ENCODE data around the gene SETD7.

DNA sequence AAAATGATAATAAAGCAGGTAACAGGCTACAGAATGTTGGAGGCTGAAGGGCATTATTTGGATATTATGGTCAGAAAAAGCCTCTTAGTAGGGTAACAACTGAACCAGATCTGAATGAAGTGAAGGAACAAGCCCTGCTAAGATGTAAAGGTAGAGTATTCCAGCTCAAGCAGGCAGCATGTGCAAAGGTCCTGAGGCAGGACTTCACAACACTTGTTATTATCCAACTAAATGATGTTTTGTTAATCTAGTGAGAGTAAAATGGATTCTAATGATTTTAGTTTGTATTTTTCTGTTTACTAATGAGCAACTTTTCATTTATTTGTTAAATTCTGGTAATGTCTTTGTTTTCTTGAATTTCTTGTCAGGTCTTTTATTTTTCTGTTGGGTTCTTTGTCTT, 66.4 kb downstream of the SETD7 start:
- TF ChIP-seq, protein P1, sequence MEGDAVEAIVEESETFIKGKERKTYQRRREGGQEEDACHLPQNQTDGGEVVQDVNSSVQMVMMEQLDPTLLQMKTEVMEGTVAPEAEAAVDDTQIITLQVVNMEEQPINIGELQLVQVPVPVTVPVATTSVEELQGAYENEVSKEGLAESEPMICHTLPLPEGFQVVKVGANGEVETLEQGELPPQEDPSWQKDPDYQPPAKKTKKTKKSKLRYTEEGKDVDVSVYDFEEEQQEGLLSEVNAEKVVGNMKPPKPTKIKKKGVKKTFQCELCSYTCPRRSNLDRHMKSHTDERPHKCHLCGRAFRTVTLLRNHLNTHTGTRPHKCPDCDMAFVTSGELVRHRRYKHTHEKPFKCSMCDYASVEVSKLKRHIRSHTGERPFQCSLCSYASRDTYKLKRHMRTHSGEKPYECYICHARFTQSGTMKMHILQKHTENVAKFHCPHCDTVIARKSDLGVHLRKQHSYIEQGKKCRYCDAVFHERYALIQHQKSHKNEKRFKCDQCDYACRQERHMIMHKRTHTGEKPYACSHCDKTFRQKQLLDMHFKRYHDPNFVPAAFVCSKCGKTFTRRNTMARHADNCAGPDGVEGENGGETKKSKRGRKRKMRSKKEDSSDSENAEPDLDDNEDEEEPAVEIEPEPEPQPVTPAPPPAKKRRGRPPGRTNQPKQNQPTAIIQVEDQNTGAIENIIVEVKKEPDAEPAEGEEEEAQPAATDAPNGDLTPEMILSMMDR (IDR thresholded peaks at IDR 0.05; ENCODE audit: poor library complexity, severe bottlenecking): no peak
- TF ChIP-seq POLR2AphosphoS5 (IDR thresholded peaks at IDR 0.05): no peak
- no peak for TF ChIP-seq TAF1 (IDR thresholded peaks at IDR 0.05; ENCODE audit: low read depth)
- TF ChIP-seq EZH2 (IDR thresholded peaks at IDR 0.05; ENCODE audit: borderline replicate concordance, insufficient read depth, low read length, poor library complexity, severe bottlenecking): no peak
- TF ChIP-seq RAD21 (conservative IDR thresholded peaks at IDR 0.05): no peak
- TF ChIP-seq, protein P2, sequence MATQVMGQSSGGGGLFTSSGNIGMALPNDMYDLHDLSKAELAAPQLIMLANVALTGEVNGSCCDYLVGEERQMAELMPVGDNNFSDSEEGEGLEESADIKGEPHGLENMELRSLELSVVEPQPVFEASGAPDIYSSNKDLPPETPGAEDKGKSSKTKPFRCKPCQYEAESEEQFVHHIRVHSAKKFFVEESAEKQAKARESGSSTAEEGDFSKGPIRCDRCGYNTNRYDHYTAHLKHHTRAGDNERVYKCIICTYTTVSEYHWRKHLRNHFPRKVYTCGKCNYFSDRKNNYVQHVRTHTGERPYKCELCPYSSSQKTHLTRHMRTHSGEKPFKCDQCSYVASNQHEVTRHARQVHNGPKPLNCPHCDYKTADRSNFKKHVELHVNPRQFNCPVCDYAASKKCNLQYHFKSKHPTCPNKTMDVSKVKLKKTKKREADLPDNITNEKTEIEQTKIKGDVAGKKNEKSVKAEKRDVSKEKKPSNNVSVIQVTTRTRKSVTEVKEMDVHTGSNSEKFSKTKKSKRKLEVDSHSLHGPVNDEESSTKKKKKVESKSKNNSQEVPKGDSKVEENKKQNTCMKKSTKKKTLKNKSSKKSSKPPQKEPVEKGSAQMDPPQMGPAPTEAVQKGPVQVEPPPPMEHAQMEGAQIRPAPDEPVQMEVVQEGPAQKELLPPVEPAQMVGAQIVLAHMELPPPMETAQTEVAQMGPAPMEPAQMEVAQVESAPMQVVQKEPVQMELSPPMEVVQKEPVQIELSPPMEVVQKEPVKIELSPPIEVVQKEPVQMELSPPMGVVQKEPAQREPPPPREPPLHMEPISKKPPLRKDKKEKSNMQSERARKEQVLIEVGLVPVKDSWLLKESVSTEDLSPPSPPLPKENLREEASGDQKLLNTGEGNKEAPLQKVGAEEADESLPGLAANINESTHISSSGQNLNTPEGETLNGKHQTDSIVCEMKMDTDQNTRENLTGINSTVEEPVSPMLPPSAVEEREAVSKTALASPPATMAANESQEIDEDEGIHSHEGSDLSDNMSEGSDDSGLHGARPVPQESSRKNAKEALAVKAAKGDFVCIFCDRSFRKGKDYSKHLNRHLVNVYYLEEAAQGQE (IDR thresholded peaks at IDR 0.05; ENCODE audit: borderline replicate concordance): no peak
- no peak for TF ChIP-seq MXI1 (conservative IDR thresholded peaks at IDR 0.05; ENCODE audit: poor library complexity, severe bottlenecking)
